OCI-LY1 (cell line): ENCODE results near the gene ERMARD.

ENCODE experiments used
- H2AFZ ChIP-seq: fragments of 200-600 bp; sonication (generic), shearing (Covaris generic); 2 replicates; pipeline ENCODE4 v1.6.0; 2014; ENCODE audit warnings: antibody characterized with exemption, mild to moderate bottlenecking, low read length
- H3F3A ChIP-seq: fragments of 200-600 bp; sonication (generic), shearing (Covaris generic); 2 replicates; pipeline ENCODE4 v1.6.0; 2014; ENCODE audit warnings: mild to moderate bottlenecking, antibody characterized with exemption, low read length, moderate library complexity; ENCODE audit not compliant: insufficient read depth
- H3K27ac ChIP-seq: fragments of 200-600 bp; sonication (generic); 2 replicates; pipeline ENCODE4 v1.5.1; 2014; ENCODE audit warnings: low read length, mixed run types, mild to moderate bottlenecking, low read depth; ENCODE audit not compliant: poor library complexity, severe bottlenecking
- H3K27me3 ChIP-seq: fragments of 200-600 bp; sonication (generic); 2 replicates; pipeline ENCODE4 v1.6.0; 2014; ENCODE audit warnings: antibody characterized with exemption, mild to moderate bottlenecking, low read length, moderate library complexity; ENCODE audit not compliant: insufficient read depth
- H3K36me3 ChIP-seq: fragments of 200-600 bp; sonication (generic); 2 replicates; pipeline ENCODE4 v1.6.1; 2014; ENCODE audit warnings: mild to moderate bottlenecking, antibody characterized with exemption, low read length, moderate library complexity, mixed read lengths; ENCODE audit not compliant: insufficient read depth
- H3K4me1 ChIP-seq: fragments of 200-600 bp; sonication (generic); 2 replicates; pipeline ENCODE4 v1.5.1; 2014; ENCODE audit warnings: mild to moderate bottlenecking, low read length, moderate library complexity; ENCODE audit not compliant: insufficient read depth, severe bottlenecking
- H3K4me2 ChIP-seq: fragments of 200-600 bp; sonication (generic), shearing (Covaris generic); 2 replicates; pipeline ENCODE4 v1.6.1; 2014; ENCODE audit warnings: low read length
- H3K4me3 ChIP-seq: fragments of 200-600 bp; sonication (generic); 2 replicates; pipeline ENCODE4 v1.5.1; 2014; ENCODE audit warnings: low read length, low read depth, mild to moderate bottlenecking, mixed read lengths; ENCODE audit not compliant: poor library complexity, severe bottlenecking
- H3K79me2 ChIP-seq: fragments of 200-600 bp; shearing (Covaris generic); 2 replicates; pipeline ENCODE4 v1.6.1; 2016; ENCODE audit warnings: mixed run types, low read length, mixed read lengths; ENCODE audit not compliant: insufficient read depth
- H3K9ac ChIP-seq: fragments of 200-600 bp; sonication (generic), shearing (Covaris generic); 2 replicates; pipeline ENCODE4 v1.6.1; 2014; ENCODE audit warnings: mild to moderate bottlenecking, low read length, mixed read lengths
- H3K9me2 ChIP-seq: fragments of 200-600 bp; sonication (generic), shearing (Covaris generic); 2 replicates; pipeline ENCODE4 v1.6.1; 2014; ENCODE audit warnings: low read depth, mild to moderate bottlenecking, low read length, mixed read lengths
- H3K9me3 ChIP-seq: fragments of 200-600 bp; shearing (Covaris generic); 2 replicates; pipeline ENCODE4 v1.6.1; 2014; ENCODE audit warnings: low read length, mixed read lengths
- H4K20me1 ChIP-seq: fragments of 200-600 bp; sonication (generic), shearing (Covaris generic); 2 replicates; pipeline ENCODE4 v1.6.0; 2016; ENCODE audit warnings: mild to moderate bottlenecking, low read length; ENCODE audit not compliant: insufficient read depth
- CTCF ChIP-seq: fragments of 200-600 bp; sonication (generic), shearing (Covaris generic); IDR thresholded peaks from 2 replicates; pipeline ENCODE4 v1.5.1; 2017; ENCODE audit warnings: mild to moderate bottlenecking, antibody characterized with exemption, low read length, moderate library complexity, mixed read lengths
- EZH2 ChIP-seq: fragments of 200-600 bp; sonication (generic), shearing (Covaris generic); IDR thresholded peaks from 2 replicates; pipeline ENCODE4 v1.8.0; 2017; ENCODE audit warnings: borderline replicate concordance, mixed run types, mild to moderate bottlenecking, antibody characterized with exemption, low read length, moderate library complexity, mixed read lengths

Gene ERMARD

GRCh38 chr6:169726049-169726400, 25.4 kb upstream of the ERMARD start:
- peak overlapping the region; percentile 91; the same call in 1 of the 2 replicates for H3K4me2 ChIP-seq
- no peak overlapping the region for H3K9ac ChIP-seq

GRCh38 chr6:169726963-169727362, 24.5 kb upstream of the ERMARD start:
- peaks cover 11% of the 10 kb centered on the region for H3K79me2 ChIP-seq
- no peak overlapping the region for H3K27ac ChIP-seq
- H3K4me2 ChIP-seq, result no peak overlapping the region
- no peak overlapping the region for H3K9ac ChIP-seq
- H4K20me1 ChIP-seq, result no peaks in the 10 kb centered on the region
- H3F3A ChIP-seq, result 0 out of 2 replicates have a peak, but pooled peaks cover 3% of the 10 kb centered on the region
- H3K4me1 ChIP-seq, result peaks cover 21% of the 10 kb centered on the region
- H3K9me3 ChIP-seq, result no peaks in the 10 kb centered on the region
- TF ChIP-seq CTCF (no peak), EZH2 (no peak)
- H3K4me3 ChIP-seq, result no peak overlapping the region
- no peak overlapping the region for H2AFZ ChIP-seq
- no peaks in the 10 kb centered on the region for H3K36me3 ChIP-seq
- no peaks in the 10 kb centered on the region for H3K27me3 ChIP-seq
- no peaks in the 10 kb centered on the region for H3K9me2 ChIP-seq

More at GRCh38 chr6:169726049-169726400, 25.4 kb upstream of the ERMARD start:
- no peaks in the 10 kb centered on the region for H3K9me2 ChIP-seq
- H3K79me2 ChIP-seq, result peaks cover 20% of the 10 kb centered on the region
- H3K27me3 ChIP-seq, result no peaks in the 10 kb centered on the region
- no peaks in the 10 kb centered on the region for H3K9me3 ChIP-seq
- H3K36me3 ChIP-seq, result no peaks in the 10 kb centered on the region
- TF ChIP-seq CTCF (no peak), EZH2 (no peak)
- H4K20me1 ChIP-seq, result no peaks in the 10 kb centered on the region
- H3F3A ChIP-seq, result 0 out of 2 replicates have a peak, but pooled peaks cover 3% of the 10 kb centered on the region
- peaks cover 30% of the 10 kb centered on the region for H3K4me1 ChIP-seq
- H2AFZ ChIP-seq, result no peak overlapping the region
- no peak overlapping the region for H3K4me3 ChIP-seq
- no peak overlapping the region for H3K27ac ChIP-seq

GRCh38 chr6:169729961-169730360, 21.5 kb upstream of the ERMARD start:
- Histone ChIP-seq H3K9ac (no peak overlapping the region), H3K79me2 (no peaks in the 10 kb centered on the region), H2AFZ (no peak overlapping the region), H3K4me2 (no peak overlapping the region), H3K36me3 (no peaks in the 10 kb centered on the region), H3K4me1 (peaks cover 10% of the 10 kb centered on the region), H3K4me3 (no peak overlapping the region), H4K20me1 (no peaks in the 10 kb centered on the region), H3K9me3 (no peaks in the 10 kb centered on the region), H3F3A (0 out of 2 replicates have a peak, but pooled peaks cover 3% of the 10 kb centered on the region), H3K27ac (no peak overlapping the region), H3K9me2 (no peaks in the 10 kb centered on the region), H3K27me3 (no peaks in the 10 kb centered on the region)
- TF ChIP-seq CTCF, result no peak
